NCI-H748 treated with DMSO at 0.1 percent for 48 hours (cell line): ENCODE data around the gene SEMA6C.

ENCODE experiments used
- DNase-seq: peaks from one replicate; lab custom pipeline; 2025; lab: John Stamatoyannopoulos, UW

Gene SEMA6C

GRCh38 chr1:151158326-151158725 is 11.9 kb upstream of the SEMA6C start:
- no peak for DNase-seq

- DNase-seq, result no peak
Measured at GRCh38 chr1:151157067-151157531, 10.7 kb upstream of the SEMA6C start.

GRCh38 chr1:151156515-151156819 is 10.0 kb upstream of the SEMA6C start, which contains the start of gene TNFAIP8L2:
Gene TNFAIP8L2, plus strand, starts transcription at chr1:151156649. Its CDS starts 2,049 bp downstream, at chr1:151158698.
- no peak for DNase-seq

GRCh38 chr1:151147665-151148064 is 1.2 kb upstream of the SEMA6C start:
- DNase-seq, result no peak

- no peak for DNase-seq
Measured at GRCh38 chr1:151147132-151147503, 687 bp upstream of the SEMA6C start.

GRCh38 chr1:151146072-151146411 is 389 bp downstream of the SEMA6C start:
- DNase-seq, result no peak

- no peak for DNase-seq
Measured at GRCh38 chr1:151145304-151146071, 943 bp downstream of the SEMA6C start.

- DNase-seq, result no peak
Measured at GRCh38 chr1:151144474-151145303, 1.7 kb downstream of the SEMA6C start.

- no peak for DNase-seq
Measured at GRCh38 chr1:151143986-151144385, 2.4 kb downstream of the SEMA6C start.

GRCh38 chr1:151143057-151143435 is 3.4 kb downstream of the SEMA6C start:
- DNase-seq, result no peak

GRCh38 chr1:151142411-151143056 is 3.9 kb downstream of the SEMA6C start:
- no peak for DNase-seq

GRCh38 chr1:151137789-151138188 is 8.6 kb downstream of the SEMA6C start:
- DNase-seq, result no peak

- no peak for DNase-seq
Measured at GRCh38 chr1:151135433-151136385, 10.7 kb downstream of the SEMA6C start.

- DNase-seq, result no peak
Measured at GRCh38 chr1:151134991-151135390, 11.4 kb downstream of the SEMA6C start.

GRCh38 chr1:151134396-151134795 is 12.0 kb downstream of the SEMA6C start:
- DNase-seq, result no peak

GRCh38 chr1:151133018-151133806 is 13.2 kb downstream of the SEMA6C start:
- no peak for DNase-seq

GRCh38 chr1:151132335-151133017 is 14.0 kb downstream of the SEMA6C start:
- DNase-seq, result no peak

GRCh38 chr1:151131701-151132334 is 14.6 kb downstream of the SEMA6C start:
- no peak for DNase-seq

GRCh38 chr1:151130987-151131586 is 15.3 kb downstream of the SEMA6C start:
- peak; percentile 65 for DNase-seq
